Bronchial epithelial cell (primary cell): Measurements from ENCODE around the gene SRXN1. TPM values are rescaled to one million over a fixed set of nuclear protein-coding genes. Genes with fewer than 3 reads are reported as not detected.

Source experiments
- DNase-seq: peaks from one replicate; pipeline ENCODE4 v3.0.0-alpha.2; 2010; ENCODE audit warnings: low read depth
- FAIRE-seq: peaks from 2 replicates; lab custom pipeline; 2011; peaks lifted over from hg19 to GRCh38; lab: Jason Lieb, UNC
- H3K27me3 ChIP-seq: 2 replicates; pipeline ENCODE4 v1.5.1; 2011; ENCODE audit warnings: low read length; ENCODE audit not compliant: control insufficient read depth, insufficient read depth
- H3K36me3 ChIP-seq: 2 replicates; pipeline ENCODE4 v1.5.1; 2011; ENCODE audit warnings: low read length; ENCODE audit not compliant: control insufficient read depth, insufficient read depth
- H3K4me3 ChIP-seq: 2 replicates; pipeline ENCODE4 v1.5.1; 2011; ENCODE audit warnings: mild to moderate bottlenecking, low read depth, low read length, control low read depth
- CTCF ChIP-seq: IDR thresholded peaks from 2 replicates; pipeline ENCODE4 v1.5.1; 2011; ENCODE audit warnings: mild to moderate bottlenecking, moderate library complexity, low read length, control low read depth, inconsistent platforms; ENCODE audit not compliant: insufficient read depth, severe bottlenecking
- total RNA-seq: library from RNA; depleted of rRNA; stranded (reverse); fragments of >200 nt; gene quantifications from 2 replicates; pipeline ENCODE4 v1.2.1, GENCODE V29; 2014

Gene SRXN1
- total RNA-seq, 1 donor from 2014 or later: 146 TPM

- no peaks in the 10 kb centered on the region for H3K36me3 ChIP-seq
- FAIRE-seq: peak; percentile 13
- no peak overlapping the region for H3K4me3 ChIP-seq
- no peak for TF ChIP-seq CTCF
- H3K27me3 ChIP-seq: peaks cover 1% of the 10 kb centered on the region
- DNase-seq: no peak
Observed at GRCh38 chr20:635028-635892, 17.7 kb downstream of the SRXN1 start.

- DNase-seq (no peak), FAIRE-seq (no peak)
- Histone ChIP-seq H3K27me3 (peaks cover 1% of the 10 kb centered on the region), H3K4me3 (no peak overlapping the region), H3K36me3 (no peaks in the 10 kb centered on the region)
- no peak for TF ChIP-seq CTCF
Observed at GRCh38 chr20:634148-634925, 18.7 kb downstream of the SRXN1 start.

GRCh38 chr20:631101-631500, 21.9 kb downstream of the SRXN1 start:
- TF ChIP-seq CTCF: no peak
- no peak for DNase-seq
- Histone ChIP-seq H3K36me3 (no peaks in the 10 kb centered on the region), H3K27me3 (peaks cover 1% of the 10 kb centered on the region), H3K4me3 (no peak overlapping the region)
- no peak for FAIRE-seq

- Histone ChIP-seq H3K27me3 (peaks cover 5% of the 10 kb centered on the region), H3K36me3 (no peaks in the 10 kb centered on the region), H3K4me3 (no peak overlapping the region)
- TF ChIP-seq CTCF: no peak
- FAIRE-seq (no peak), DNase-seq (no peak)
Observed at GRCh38 chr20:626579-626978, 26.4 kb downstream of the SRXN1 start.

GRCh38 chr20:625360-625932, 27.6 kb downstream of the SRXN1 start:
- DNase-seq (no peak), FAIRE-seq (peak; percentile 66)
- H3K4me3 ChIP-seq: no peak overlapping the region
- no peak for TF ChIP-seq CTCF
- H3K27me3 ChIP-seq: peaks cover 5% of the 10 kb centered on the region
- H3K36me3 ChIP-seq: no peaks in the 10 kb centered on the region
